HFFc6 (cell line): ENCODE data around the gene PCNX3. TPM values are rescaled to one million over a fixed set of nuclear protein-coding genes. Genes with fewer than 3 reads are reported as not detected.

Source experiments
- DNase-seq: peaks from one replicate; pipeline ENCODE4 v3.0.0-alpha.2; 2018
- H3K27ac Mint-ChIP-seq: 2 replicates; pipeline ENCODE4 v1.8.0; 2020; ENCODE audit warnings: mild to moderate bottlenecking, mixed read lengths
- H3K27me3 Mint-ChIP-seq: 2 replicates; pipeline ENCODE4 v1.8.0; 2021; ENCODE audit warnings: mild to moderate bottlenecking, moderate library complexity, mixed read lengths; ENCODE audit not compliant: insufficient read depth
- H3K36me3 Mint-ChIP-seq: 2 replicates; pipeline ENCODE4 v1.8.0; 2021; ENCODE audit warnings: low read depth, mixed read lengths
- H3K4me1 Mint-ChIP-seq: 2 replicates; pipeline ENCODE4 v1.8.0; 2020; ENCODE audit warnings: low read depth, mixed read lengths
- H3K4me3 Mint-ChIP-seq: 2 replicates; pipeline ENCODE4 v1.8.0; 2020; ENCODE audit warnings: mild to moderate bottlenecking, moderate library complexity, mixed read lengths
- H3K9me3 Mint-ChIP-seq: 2 replicates; pipeline ENCODE4 v1.8.0; 2020; ENCODE audit warnings: mild to moderate bottlenecking, mixed read lengths
- total RNA-seq, 6 experiments: library from RNA; stranded (reverse); fragmentation: NEBNext Ultra II Directional; extraction: Animal tissue kit (Norgen Biotek cat#: 25700); gene quantifications; 2 replicates in 1 of 6; 3 replicates in 5 of 6; pipeline ENCODE4 v1.2.3, GENCODE V29; 2021
- TF ChIP-seq, protein P1 (sequence below): fragments of 200-600 bp; sonication (generic); IDR thresholded peaks from 2 replicates; pipeline ENCODE4 v1.5.0; 2021; ENCODE audit warnings: antibody characterized with exemption, mild to moderate bottlenecking

PCNX3 gene
- total RNA-seq, 6 experiments from 2014 or later: 51.5 to 66.7 (median 57.3) TPM

DNA sequence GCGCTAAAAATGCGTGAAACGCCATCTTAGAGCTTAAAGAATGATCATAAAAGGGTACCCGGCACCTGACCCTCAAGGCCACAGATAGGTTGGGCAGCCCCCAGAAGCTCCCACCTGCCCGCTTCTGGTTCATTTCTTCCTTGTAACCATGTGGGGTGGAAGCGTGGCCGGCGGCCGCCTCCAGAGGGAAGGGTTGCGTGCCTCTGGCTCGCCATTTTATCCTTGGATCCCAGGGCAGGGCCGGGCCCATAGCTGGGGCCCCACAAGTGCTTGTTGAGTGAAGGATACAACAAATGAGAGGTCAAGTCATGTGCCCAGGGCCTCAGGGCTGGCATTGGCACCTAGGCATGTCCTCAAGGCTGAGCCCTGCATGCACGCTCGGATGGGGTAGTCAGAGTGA is 5.9 kb downstream of the PCNX3 start:
- H3K27ac Mint-ChIP-seq: no peak overlapping the region
- DNase-seq: no peak
- peaks cover 8% of the 10 kb centered on the region for H3K4me1 Mint-ChIP-seq
- TF ChIP-seq, protein P1, sequence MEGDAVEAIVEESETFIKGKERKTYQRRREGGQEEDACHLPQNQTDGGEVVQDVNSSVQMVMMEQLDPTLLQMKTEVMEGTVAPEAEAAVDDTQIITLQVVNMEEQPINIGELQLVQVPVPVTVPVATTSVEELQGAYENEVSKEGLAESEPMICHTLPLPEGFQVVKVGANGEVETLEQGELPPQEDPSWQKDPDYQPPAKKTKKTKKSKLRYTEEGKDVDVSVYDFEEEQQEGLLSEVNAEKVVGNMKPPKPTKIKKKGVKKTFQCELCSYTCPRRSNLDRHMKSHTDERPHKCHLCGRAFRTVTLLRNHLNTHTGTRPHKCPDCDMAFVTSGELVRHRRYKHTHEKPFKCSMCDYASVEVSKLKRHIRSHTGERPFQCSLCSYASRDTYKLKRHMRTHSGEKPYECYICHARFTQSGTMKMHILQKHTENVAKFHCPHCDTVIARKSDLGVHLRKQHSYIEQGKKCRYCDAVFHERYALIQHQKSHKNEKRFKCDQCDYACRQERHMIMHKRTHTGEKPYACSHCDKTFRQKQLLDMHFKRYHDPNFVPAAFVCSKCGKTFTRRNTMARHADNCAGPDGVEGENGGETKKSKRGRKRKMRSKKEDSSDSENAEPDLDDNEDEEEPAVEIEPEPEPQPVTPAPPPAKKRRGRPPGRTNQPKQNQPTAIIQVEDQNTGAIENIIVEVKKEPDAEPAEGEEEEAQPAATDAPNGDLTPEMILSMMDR: no peak
- peaks cover 11% of the 10 kb centered on the region for H3K36me3 Mint-ChIP-seq
- H3K9me3 Mint-ChIP-seq: no peaks in the 10 kb centered on the region
- H3K4me3 Mint-ChIP-seq: no peak overlapping the region
- H3K27me3 Mint-ChIP-seq: peaks cover 1% of the 10 kb centered on the region

DNA sequence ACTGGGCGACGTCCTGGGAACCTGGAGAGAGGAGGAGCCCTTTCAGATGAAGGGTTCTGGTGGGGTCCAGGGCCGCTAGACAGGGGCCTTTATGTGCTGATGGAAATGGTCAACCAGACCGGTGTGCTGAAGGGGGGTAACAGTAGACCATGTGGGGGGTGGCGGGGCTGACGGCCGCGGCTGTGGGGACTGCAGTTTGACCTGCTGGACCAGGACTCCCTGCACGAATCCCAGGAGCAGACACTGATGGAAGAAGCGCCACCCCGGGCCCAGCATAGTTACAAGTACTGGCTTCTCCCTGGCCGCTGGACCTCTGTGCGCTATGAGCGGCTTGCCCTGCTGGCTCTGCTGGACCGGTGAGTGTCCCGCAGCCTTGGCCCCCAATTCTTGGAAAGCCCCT is 6.4 kb downstream of the PCNX3 start:
- H3K27me3 Mint-ChIP-seq: peaks cover 1% of the 10 kb centered on the region; the same call in 1 of the 2 replicates
- no peak overlapping the region for H3K4me3 Mint-ChIP-seq
- H3K27ac Mint-ChIP-seq: no peak overlapping the region
- TF ChIP-seq, protein P1: no peak
- peaks cover 5% of the 10 kb centered on the region; the same call in 1 of the 2 replicates for H3K36me3 Mint-ChIP-seq
- DNase-seq: no peak
- no peaks in the 10 kb centered on the region for H3K9me3 Mint-ChIP-seq
- H3K4me1 Mint-ChIP-seq: peaks cover 2% of the 10 kb centered on the region

DNA sequence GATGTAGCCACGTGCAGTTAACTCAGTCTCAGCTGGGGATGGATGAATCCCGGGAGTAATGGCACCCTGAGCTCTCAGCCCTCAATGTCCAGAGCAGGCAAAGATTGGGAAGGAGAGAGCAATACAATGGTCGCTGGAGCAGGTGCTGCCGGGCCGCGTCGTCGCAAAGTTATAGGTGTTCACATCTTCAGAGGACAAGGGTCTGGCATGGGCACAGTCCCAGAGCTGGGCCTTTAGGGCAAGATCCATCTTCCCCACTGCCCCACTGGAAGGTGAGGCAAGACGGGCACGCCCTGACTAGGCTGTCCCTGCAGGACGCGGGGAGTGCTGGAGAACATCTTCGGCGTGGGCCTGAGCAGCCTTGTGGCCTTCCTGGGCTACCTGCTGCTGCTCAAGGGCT is 7.6 kb downstream of the PCNX3 start:
- H3K27ac Mint-ChIP-seq: no peak overlapping the region
- H3K36me3 Mint-ChIP-seq: peaks cover 4% of the 10 kb centered on the region; the same call in 1 of the 2 replicates
- TF ChIP-seq, protein P1: no peak
- no peaks in the 10 kb centered on the region for H3K9me3 Mint-ChIP-seq
- no peak overlapping the region for H3K4me3 Mint-ChIP-seq
- no peak for DNase-seq
- H3K4me1 Mint-ChIP-seq: no peaks in the 10 kb centered on the region
- no peaks in the 10 kb centered on the region for H3K27me3 Mint-ChIP-seq

DNA sequence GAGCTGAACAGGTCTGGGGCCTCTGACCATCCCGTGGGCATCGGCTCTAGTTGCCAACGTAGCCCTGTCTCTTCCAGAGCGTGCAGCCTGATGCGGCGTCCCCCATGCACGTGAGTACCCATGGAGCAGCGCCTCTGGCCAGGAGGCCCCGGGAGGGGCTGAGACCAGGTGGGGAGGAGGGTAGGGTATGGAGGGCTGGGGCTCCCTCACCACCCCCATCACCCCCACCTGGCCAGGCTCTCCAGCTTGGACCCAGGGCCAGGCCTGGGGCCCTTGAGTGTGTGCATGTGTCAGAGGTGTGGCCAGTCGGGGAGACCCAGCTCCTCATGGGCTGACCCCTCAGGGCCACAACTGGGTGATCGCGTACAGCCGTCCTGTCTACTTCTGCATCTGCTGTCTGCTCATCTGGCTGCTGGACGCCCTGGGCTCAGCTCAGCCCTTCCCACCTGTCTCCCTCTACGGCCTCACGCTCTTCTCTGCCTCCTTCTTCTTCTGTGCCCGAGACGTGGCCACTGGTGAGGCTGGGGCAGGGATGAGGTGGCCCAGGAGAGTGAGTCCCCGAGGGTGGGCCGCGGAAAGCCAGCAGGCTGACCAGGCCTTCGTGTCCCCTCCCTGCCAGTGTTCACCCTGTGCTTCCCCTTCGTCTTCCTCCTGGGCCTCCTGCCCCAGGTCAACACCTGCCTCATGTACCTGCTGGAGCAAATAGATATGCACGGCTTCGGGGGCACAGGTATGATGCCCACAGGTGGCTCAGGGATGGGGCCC is 8.5 kb downstream of the PCNX3 start:
- Mint-ChIP-seq H3K4me3 (no peak overlapping the region), H3K36me3 (peaks cover 4% of the 10 kb centered on the region; the same call in 1 of the 2 replicates)
- no peak for DNase-seq

DNA sequence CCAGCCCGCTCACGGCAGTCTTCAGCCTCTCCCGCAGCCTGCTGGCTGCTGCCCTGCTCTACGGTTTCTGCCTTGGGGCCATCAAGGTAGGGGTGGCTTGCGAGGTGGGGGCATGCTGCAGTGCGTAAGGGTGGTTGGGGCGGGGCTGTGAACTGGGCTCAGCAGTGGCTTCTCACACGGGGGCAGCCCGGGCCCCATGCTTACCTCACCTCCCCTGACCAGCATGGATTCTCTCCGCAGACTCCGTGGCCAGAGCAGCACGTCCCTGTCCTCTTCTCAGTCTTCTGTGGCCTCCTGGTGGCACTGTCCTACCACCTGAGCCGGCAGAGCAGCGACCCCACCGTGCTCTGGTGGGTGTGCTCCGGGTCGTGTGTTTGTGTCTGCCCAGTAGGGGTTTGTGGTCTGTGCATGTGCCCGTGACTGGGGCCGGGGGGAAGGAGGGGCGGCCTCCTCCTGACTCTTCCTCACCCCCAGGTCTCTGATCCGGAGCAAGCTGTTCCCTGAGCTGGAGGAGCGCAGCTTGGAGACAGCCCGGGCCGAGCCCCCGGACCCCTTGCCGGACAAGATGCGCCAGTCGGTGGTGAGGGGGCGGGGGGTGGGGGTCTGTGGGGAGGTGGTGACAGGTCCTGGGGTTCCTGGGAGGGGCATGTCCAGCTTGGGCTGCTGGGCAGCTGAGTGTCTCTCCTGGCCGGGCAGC is 9.5 kb downstream of the PCNX3 start:
- no peaks in the 10 kb centered on the region for H3K27me3 Mint-ChIP-seq
- H3K4me3 Mint-ChIP-seq: no peak overlapping the region
- H3K27ac Mint-ChIP-seq: no peak overlapping the region
- DNase-seq: no peak
- no peaks in the 10 kb centered on the region for H3K9me3 Mint-ChIP-seq
- peaks cover 4% of the 10 kb centered on the region; the same call in 1 of the 2 replicates for H3K36me3 Mint-ChIP-seq
- TF ChIP-seq, protein P1: no peak
- H3K4me1 Mint-ChIP-seq: no peaks in the 10 kb centered on the region

More for the DNA sequence above, 8.5 kb downstream of the PCNX3 start:
- Mint-ChIP-seq H3K9me3 (no peaks in the 10 kb centered on the region), H3K27ac (no peak overlapping the region), H3K27me3 (no peaks in the 10 kb centered on the region), H3K4me1 (no peaks in the 10 kb centered on the region)
- TF ChIP-seq, protein P1: no peak
